ENCODE measurements around the gene NEU2. TPM values are rescaled to one million over a fixed set of nuclear protein-coding genes. Genes with fewer than 3 reads are reported as not detected.
"Not testable (repeated sequence)": the region's sequence is repeated elsewhere in the genome, so short reads cannot be mapped to it uniquely, and the experiment has no call there.

The NEU2 gene
- total RNA-seq, 4 donors from 2014 or later: not detected

GRCh38 chr2:233013027-233013461, 19.4 kb upstream of the NEU2 start, which contains the start of gene NGEF:
NGEF (minus strand) TSS chr2:233013256; CDS start chr2:232974890, 38,366 bp downstream.
- DNase-seq (no peak), ATAC-seq (no peak)
- H3K27ac ChIP-seq: no peak within 1 kb of the TSS
- H3K36me3 ChIP-seq: no peaks in the 10 kb centered on the region
- intact Hi-C loops (cut with DNase I; ENCODE audit: low total_unique reads): no loop called here
- H3K4me1 ChIP-seq: no peaks in the 10 kb centered on the region
- H3K9me3 ChIP-seq: no peaks in the 10 kb centered on the region
- no peak within 1 kb of the TSS for H3K4me3 ChIP-seq
- H3K27me3 ChIP-seq: no peaks in the 10 kb centered on the region
- in situ Hi-C loops (cut with MboI; ENCODE audit: low sequenced_read_pairs in 4 of 4): no loop called here
- TF ChIP-seq POLR2A (IDR thresholded peaks at IDR 0.05) (no peak), CTCF (IDR thresholded peaks at IDR 0.05 in 4 of 5, conservative IDR thresholded peaks at IDR 0.05 in 1 of 5) (no peak)

- intact Hi-C loops (cut with DNase I; ENCODE audit: low total_unique reads) (no loop called here), in situ Hi-C loops (cut with MboI; ENCODE audit: low sequenced_read_pairs in 4 of 4) (no loop called here)
- DNase-seq (no peak), ATAC-seq (no peak)
- TF ChIP-seq POLR2A (IDR thresholded peaks at IDR 0.05): no peak
- no peak for TF ChIP-seq CTCF (IDR thresholded peaks at IDR 0.05 in 4 of 5, conservative IDR thresholded peaks at IDR 0.05 in 1 of 5)
- Histone ChIP-seq H3K9me3 (no peaks in the 10 kb centered on the region), H3K4me3 (no peak overlapping the region), H3K36me3 (no peaks in the 10 kb centered on the region), H3K4me1 (no peaks in the 10 kb centered on the region), H3K27me3 (no peaks in the 10 kb centered on the region), H3K27ac (no peak overlapping the region)
These were observed 18.8 kb upstream of the NEU2 start for GRCh38 chr2:233013650-233014049.

- Histone ChIP-seq H3K9me3 (no peaks in the 10 kb centered on the region), H3K27ac (no peak overlapping the region), H3K27me3 (no peaks in the 10 kb centered on the region), H3K4me3 (no peak overlapping the region), H3K4me1 (no peaks in the 10 kb centered on the region), H3K36me3 (no peaks in the 10 kb centered on the region)
- TF ChIP-seq POLR2A (IDR thresholded peaks at IDR 0.05) (no peak), CTCF (IDR thresholded peaks at IDR 0.05 in 4 of 5, conservative IDR thresholded peaks at IDR 0.05 in 1 of 5) (no peak)
- in situ Hi-C loops (cut with MboI; ENCODE audit: low sequenced_read_pairs in 4 of 4): no loop called here
- intact Hi-C loops (cut with DNase I; ENCODE audit: low total_unique reads): no loop called here
- ATAC-seq: no peak
- no peak for DNase-seq
These were observed 17.3 kb upstream of the NEU2 start for GRCh38 chr2:233015019-233015645.

- H3K36me3 ChIP-seq: no peaks in the 10 kb centered on the region
- no peaks in the 10 kb centered on the region for H3K27me3 ChIP-seq
- ATAC-seq (no peak), DNase-seq (no peak)
- in situ Hi-C loops (cut with MboI; ENCODE audit: low sequenced_read_pairs in 4 of 4) (no loop called here), intact Hi-C loops (cut with DNase I; ENCODE audit: low total_unique reads) (no loop called here)
- H3K4me3 ChIP-seq: no peak overlapping the region
- H3K9me3 ChIP-seq: no peaks in the 10 kb centered on the region
- no peak overlapping the region for H3K27ac ChIP-seq
- no peaks in the 10 kb centered on the region for H3K4me1 ChIP-seq
- TF ChIP-seq CTCF (IDR thresholded peaks at IDR 0.05 in 4 of 5, conservative IDR thresholded peaks at IDR 0.05 in 1 of 5) (no peak), POLR2A (IDR thresholded peaks at IDR 0.05) (no peak)
These were observed 14.5 kb upstream of the NEU2 start for GRCh38 chr2:233017947-233018346.

- in situ Hi-C loops (cut with MboI; ENCODE audit: low sequenced_read_pairs in 4 of 4); ATAC-seq; H3K9me3 ChIP-seq; DNase-seq; H3K27me3 ChIP-seq; H3K4me1 ChIP-seq; H3K4me3 ChIP-seq; H3K27ac ChIP-seq; H3K36me3 ChIP-seq; intact Hi-C loops (cut with DNase I; ENCODE audit: low total_unique reads): not testable (repeated sequence)
These were observed 12.9 kb upstream of the NEU2 start for GRCh38 chr2:233019610-233020009.
